Mucosa of gallbladder (tissue), 1 donor: ENCODE results near the gene MTFP1. TPM values are rescaled to one million over a fixed set of nuclear protein-coding genes. Genes with fewer than 3 reads are reported as not detected.
"Not testable (repeated sequence)": the region's sequence is repeated elsewhere in the genome, so short reads cannot be mapped to it uniquely, and the experiment has no call there.

Experiments
- DNase-seq: peaks from one replicate; pipeline ENCODE4 v3.0.0-alpha.2; 2020; ENCODE audit warnings: low spot score
- total RNA-seq: library from RNA; stranded (reverse); gene quantifications from one replicate; pipeline ENCODE4 v1.2.1, GENCODE V29; 2021
- donor health status: DM: no; HTN: no; CAD: no.

Gene MTFP1
- total RNA-seq, 1 donor from 2014 or later = 20.0 TPM

- DNase-seq = no peak
Observed at GRCh38 chr22:30455075-30455840, 29.7 kb downstream of the MTFP1 start.

- DNase-seq = no peak
Observed at GRCh38 chr22:30457981-30458380, 32.4 kb downstream of the MTFP1 start.

GRCh38 chr22:30459181-30460052 is 33.8 kb downstream of the MTFP1 start:
- DNase-seq = no peak

- DNase-seq = peak; percentile 46
Observed at GRCh38 chr22:30460147-30460546, 34.6 kb downstream of the MTFP1 start.

- DNase-seq = not testable (repeated sequence)
Observed at GRCh38 chr22:30460555-30460954, 35.0 kb downstream of the MTFP1 start.

GRCh38 chr22:30469165-30469564 is 43.6 kb downstream of the MTFP1 start:
- DNase-seq = no peak

- no peak for DNase-seq
Observed at GRCh38 chr22:30470655-30471054, 45.1 kb downstream of the MTFP1 start.

GRCh38 chr22:30471616-30472318 is 46.2 kb downstream of the MTFP1 start, which contains the start of gene SEC14L3:
TSS of gene SEC14L3 (minus strand) at chr22:30472017. CDS start at chr22:30471958, 59 bp downstream.
- DNase-seq = no peak

- DNase-seq = no peak
Observed at GRCh38 chr22:30472994-30473720, 47.6 kb downstream of the MTFP1 start.

GRCh38 chr22:30474121-30474520 is 48.6 kb downstream of the MTFP1 start:
- no peak for DNase-seq

- DNase-seq = no peak
Observed at GRCh38 chr22:30474683-30475424, 49.3 kb downstream of the MTFP1 start.

Other genes with a start within 250 kb of the MTFP1 start
- 17.8 TPM for gene LIF, start 179.0 kb upstream of the MTFP1 start, total RNA-seq
- 4.7 TPM for gene OSM, start 158.9 kb upstream of the MTFP1 start, total RNA-seq
- gene CASTOR1, start 136.3 kb upstream of the MTFP1 start, total RNA-seq = 19.1 TPM
- 48.4 TPM for gene TBC1D10A, start 98.8 kb upstream of the MTFP1 start, total RNA-seq
- 179 TPM for gene SF3A1, start 68.9 kb upstream of the MTFP1 start, total RNA-seq
- 6.5 TPM for gene CCDC157, start 68.8 kb upstream of the MTFP1 start, total RNA-seq
- gene RNF215, start 38.4 kb upstream of the MTFP1 start, total RNA-seq = 31.2 TPM
- gene SEC14L2, start 28.8 kb upstream of the MTFP1 start, total RNA-seq = 35.4 TPM
- gene SEC14L3, start 46.2 kb downstream of the MTFP1 start, total RNA-seq = not detected
- gene SEC14L4, start 79.9 kb downstream of the MTFP1 start, total RNA-seq = 0.20 TPM
- gene SEC14L6, start 121.0 kb downstream of the MTFP1 start, total RNA-seq = 6.0 TPM
- 102 TPM for gene GAL3ST1, start 148.9 kb downstream of the MTFP1 start, total RNA-seq
- gene PES1, start 166.1 kb downstream of the MTFP1 start, total RNA-seq = 62.6 TPM
- 186 TPM for gene TCN2, start 181.4 kb downstream of the MTFP1 start, total RNA-seq
- gene SLC35E4, start 210.0 kb downstream of the MTFP1 start, total RNA-seq = 4.6 TPM
- 24.2 TPM for gene DUSP18, start 242.1 kb downstream of the MTFP1 start, total RNA-seq